HG02588 (cell line): Measurements from ENCODE around the gene CIC.

Source experiments
- ATAC-seq: cut with Tn5 transposase; IDR thresholded peaks from one replicate; pipeline ENCODE4 v1.9.1; 2021; ENCODE audit warnings: mild to moderate bottlenecking, moderate library complexity; ENCODE audit not compliant: unreplicated experiment

Gene CIC

DNA sequence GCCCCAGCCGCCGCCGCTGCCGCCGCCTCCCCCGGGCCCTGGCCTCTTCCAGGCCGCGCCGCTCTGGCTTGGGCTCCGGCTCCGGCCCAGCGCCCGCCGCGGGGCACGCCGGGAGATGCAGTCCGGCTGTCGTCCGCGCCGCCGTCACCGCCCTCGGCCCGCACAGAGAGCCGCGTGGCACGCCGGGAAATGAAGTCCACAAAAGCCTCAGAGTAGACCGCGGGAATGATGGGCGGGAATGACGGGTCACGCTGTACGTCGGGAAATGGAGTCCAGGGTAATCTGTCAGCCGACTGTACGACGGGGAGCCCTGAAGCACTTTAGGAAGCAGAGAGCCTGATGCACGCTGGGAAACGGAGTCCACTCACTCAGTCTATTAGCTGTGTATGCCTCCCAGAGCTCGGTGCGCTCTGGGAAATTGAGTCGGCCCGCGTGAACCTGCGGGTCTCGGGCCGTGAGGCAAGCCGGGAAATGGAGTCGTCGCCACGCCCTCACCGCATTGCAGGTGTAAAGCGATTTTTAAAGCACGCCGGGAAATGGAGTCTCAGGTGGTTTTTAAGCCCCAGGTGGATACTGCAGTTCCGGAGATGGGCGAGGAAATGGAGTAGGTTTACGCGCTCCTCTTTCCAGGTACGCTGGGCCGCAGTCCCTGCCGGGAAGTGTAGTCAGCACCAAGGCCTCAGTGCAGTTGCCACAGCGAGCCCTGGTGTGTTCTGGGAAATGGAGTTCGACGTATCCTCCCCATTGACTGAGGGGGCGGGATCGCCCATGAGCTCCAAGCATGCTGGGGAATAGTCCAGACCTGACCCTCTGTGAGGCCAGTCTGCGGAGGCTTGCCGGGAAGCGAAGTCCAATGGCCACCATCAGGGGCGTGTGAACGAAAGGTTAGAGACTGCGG, 26.3 kb upstream of the CIC start, which contains the start of gene GSK3A:
GSK3A (minus strand) TSS at position 91 of the 898 bp plus-strand sequence. CDS start 137 bp downstream, outside the sequence.
- ATAC-seq, result peak; percentile 61

- peak; percentile 24 for ATAC-seq
Measured at GRCh38 chr19:42244347-42245220, 24.5 kb upstream of the CIC start.

DNA sequence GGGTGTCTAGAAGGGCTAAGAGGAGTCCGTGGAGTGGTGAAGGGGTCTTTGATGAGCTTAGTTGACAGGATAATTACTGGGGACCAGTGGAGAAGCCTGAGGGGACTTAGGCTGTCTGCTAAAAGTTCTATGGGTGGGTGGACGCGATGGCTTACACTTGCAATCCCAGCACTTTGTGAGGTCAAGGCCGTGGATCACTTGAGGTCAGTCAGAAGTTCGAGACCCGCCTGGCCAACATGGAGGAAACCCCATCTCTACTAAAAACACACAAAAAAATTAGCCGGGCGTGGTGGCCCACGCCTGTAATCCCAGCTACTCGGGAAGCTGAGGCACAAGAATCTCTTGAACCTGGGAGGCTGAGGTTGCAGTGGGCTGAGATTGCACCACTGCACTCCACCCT, 23.8 kb upstream of the CIC start:
- ATAC-seq, result no peak

GRCh38 chr19:42246143-42246921, 22.7 kb upstream of the CIC start:
- ATAC-seq, result no peak

DNA sequence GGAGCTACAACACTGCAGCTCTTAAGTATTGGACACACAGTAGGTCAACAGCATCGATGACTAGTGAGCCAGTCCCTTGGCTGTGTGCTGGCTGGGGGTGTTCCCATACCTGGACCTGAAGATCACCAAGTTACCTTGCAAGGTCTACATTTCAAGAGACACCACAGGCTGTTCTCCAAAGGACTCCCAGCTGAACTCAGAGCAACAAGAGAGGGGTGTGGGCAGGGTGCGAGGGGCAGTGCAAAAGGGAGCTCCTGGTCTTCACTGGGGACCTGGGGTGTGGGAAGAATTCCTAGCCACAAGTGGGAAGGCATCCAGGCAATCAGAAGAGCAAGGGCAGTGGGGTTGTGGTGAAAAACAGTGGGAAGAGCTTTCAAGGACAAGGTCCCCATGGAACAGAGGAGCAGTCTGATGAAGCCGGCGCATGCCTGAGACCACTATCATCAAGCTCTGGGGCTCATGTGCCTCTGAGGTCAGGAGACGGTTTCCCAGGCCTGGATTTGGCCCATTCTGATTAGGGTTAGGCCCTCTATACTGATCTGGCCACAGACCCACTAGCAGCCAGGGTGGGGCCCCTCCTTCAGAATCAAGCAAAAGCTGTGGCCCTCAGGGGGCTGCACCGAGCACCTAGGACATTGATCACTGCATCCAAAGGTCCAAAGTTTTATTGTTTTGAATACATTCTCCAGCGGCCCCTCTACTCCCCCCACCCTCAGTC, 22.0 kb upstream of the CIC start:
- ATAC-seq, result no peak

- no peak for ATAC-seq
Measured at GRCh38 chr19:42247640-42248199, 21.3 kb upstream of the CIC start.

- ATAC-seq, result no peak
Measured at GRCh38 chr19:42248270-42249148, 20.5 kb upstream of the CIC start.

- no peak for ATAC-seq
Measured at GRCh38 chr19:42249149-42249750, 19.8 kb upstream of the CIC start.

DNA sequence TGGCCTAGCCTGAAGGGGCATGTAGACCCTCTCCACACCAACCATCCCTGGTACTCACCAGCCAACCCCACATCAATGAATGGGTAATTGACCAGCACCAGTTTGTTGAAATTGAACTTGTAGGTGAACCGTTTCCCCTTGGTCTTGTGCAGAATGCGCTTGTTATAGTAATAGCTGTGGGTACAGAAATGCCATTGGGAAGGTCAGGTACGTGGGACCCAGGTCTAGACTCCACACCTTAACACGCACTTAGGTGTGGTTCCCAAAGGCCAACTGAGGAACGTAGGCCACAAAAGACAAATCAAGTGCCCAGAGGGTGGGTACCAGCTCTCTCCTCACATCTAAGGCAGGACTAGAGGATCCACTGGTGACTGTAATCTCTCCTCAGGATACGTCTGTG, 19.3 kb upstream of the CIC start:
- ATAC-seq, result no peak

- ATAC-seq, result no peak
Measured at GRCh38 chr19:42250183-42250665, 18.8 kb upstream of the CIC start.

DNA sequence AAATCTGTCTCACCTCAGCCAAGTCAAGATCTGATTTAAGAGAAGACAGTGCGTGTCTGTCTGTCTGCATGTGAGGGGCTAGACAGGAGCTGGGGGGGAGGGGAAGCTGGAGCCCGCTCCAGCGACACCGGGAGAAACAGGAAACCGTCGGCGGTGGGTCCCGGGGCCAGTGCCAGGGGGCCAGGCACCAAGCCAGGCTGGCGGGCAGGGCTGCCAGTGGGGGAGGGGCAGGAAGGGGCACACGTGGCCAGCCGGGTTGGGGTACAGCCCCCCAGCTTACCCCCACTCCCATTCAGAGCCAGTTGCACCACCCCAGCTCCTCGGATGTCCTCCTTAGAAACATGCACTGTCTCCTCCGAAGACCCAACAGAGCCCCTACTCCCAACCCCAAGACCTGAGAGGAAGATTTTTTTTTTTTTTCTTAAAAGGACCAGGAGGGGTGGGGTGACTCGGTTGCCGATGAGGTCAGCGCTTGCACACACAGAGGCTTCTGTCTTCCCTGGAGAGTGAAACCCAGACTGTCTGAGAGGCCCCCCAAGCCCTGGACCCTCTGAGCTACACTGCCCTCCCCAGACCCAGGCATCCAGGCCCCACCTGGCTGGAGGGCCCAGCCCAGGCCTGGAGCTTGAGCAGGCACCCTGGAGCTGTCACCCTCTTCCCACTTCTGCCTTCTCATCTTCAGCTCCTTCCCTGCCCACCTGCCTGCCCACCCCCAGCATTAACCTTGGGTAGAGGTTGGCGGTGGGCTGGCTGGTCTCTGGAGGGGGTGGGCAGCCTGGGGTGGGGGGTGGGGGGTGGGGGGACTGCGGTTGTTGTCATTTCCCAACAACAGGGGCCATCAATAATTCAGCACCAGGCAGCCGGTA, 18.2 kb upstream of the CIC start:
- no peak for ATAC-seq

DNA sequence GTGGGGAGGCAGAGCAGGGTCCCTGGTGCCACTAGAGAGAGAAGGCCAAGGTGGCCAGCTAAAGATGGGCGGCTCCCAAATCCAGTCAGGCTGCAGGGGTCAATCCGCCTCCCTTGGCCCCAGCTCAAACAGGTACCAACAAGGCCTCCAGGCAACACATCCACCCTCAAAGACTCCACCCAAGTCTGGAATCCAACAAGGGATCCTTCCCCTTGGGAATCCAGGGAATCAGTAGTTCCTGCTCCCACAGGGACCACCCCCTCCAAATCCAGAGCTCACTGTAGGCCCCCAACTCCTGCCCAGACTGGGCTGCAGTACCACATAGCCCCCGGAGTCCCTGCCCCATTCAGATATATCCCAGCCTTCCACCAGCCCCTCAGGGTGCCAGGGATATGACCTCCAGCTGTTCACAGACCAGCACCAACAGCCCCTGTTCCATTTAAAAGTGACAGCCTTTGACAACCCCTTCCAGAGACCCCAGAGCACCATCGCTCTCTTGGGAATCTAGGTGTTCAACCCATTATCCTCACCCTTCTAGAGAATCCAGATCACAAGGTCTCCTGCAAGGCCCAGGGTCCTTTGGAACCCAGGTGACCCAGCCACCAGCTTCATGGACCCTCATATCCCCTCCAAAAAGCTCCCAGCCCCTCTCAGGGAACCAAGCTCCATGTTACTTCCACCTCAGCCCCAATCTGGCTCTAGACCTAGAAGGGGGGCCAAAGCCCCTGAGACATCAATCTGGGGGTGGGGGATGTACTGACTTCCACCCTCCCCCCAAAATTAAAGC, 17.3 kb upstream of the CIC start:
- ATAC-seq, result no peak

DNA sequence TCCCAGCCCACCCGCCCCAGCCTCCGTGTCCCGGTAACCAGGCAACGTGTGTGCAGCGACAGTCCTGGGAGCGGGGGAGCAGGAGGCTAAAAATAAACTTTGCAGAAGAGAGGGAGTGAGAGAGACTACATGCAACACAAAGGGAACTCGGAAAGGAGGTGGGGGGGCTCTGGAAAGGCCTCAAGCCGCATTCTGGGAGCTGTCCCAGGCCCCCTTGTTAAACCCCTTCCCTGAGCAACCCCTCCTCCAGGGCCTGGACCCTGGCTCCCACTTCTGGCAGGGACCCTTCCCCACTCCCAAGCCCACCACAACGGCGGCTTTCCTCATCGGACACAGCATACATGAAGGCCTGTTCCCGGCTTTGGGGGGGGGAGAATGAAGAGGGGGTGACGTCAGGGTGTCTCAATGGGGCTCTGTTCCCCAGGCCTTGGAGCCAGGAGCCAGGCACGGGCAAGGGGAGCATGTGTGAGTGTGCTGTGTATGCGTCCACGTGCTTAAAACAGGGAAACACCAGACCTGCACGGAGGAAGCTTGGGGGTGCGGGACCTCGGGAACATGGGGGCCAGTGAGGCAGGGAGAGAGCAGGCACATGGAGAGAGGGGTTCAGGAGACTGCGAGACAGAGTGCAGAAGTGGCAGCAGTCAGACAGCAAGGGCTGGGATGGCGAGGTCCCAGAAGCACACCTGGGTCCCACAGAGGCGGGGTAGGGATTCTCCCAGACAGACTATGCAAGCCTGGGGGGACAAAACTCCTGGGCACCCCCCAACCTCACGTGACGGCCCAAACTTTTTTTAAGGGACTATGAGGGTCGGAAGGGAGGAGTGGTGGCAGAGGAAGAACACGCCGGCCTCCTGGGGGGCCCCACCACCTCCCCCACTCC, 16.4 kb upstream of the CIC start:
- no peak for ATAC-seq

DNA sequence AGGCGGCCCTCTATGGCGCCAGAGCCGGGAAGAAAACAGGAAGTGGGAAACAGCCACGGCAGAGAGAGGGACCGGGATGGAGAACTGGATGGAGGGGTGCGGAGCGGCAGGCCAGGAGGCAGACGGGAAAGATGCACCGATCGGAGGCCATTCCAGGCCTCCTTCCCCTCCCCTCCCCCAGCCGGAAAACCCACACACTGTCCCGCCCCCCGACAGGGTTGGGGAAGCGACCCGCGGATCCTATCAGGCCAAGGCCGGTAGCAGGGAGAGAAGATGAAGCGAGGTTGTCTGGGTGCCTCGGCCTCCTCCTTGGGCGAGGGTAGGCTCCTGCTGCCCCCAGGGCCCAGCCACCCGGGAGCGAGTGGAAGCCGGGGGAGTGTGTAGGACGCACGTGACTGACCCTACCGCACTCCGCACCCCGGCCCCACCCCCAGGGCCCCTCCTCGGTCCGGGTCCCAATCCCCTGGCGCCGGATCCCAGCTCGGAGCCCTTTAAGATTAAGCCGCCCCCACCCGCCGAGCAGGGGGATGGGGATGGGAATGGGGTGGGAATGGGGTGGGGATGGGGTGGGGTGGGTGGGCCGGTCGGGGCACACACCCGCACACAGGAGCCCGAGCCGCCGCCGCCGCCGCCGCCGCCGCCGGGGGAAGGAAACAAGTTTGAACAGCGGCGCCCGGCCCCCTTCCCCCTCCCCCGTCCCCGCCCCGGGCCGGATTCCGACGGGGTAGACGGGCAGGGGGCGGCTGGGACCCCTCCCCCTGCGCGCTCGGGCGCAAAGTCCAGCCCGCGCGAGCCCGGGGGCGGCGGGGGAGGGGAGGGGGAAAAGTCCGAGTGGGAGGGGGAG, 15.6 kb upstream of the CIC start:
- peak; percentile 7 for ATAC-seq
